ENCODE results near the gene MYL12B.
A peak's percentile ranks its signal among the peaks of the same experiment; 100 is the strongest.

The MYL12B gene

GRCh38 chr18:3235846-3236245, 26.1 kb upstream of the MYL12B start:
- no peak for DNase-seq (ENCODE audit: low read depth in 2 of 2)

- DNase-seq (ENCODE audit: low read depth in 2 of 2) = no peak
These were observed 25.5 kb upstream of the MYL12B start for GRCh38 chr18:3236470-3236869.

GRCh38 chr18:3238742-3239141, 23.2 kb upstream of the MYL12B start:
- no peak for DNase-seq (ENCODE audit: low read depth in 2 of 2)

GRCh38 chr18:3245185-3245564, 16.8 kb upstream of the MYL12B start:
- DNase-seq (ENCODE audit: low read depth in 2 of 2) = no peak

- peak; percentile 58 to 60 for DNase-seq (ENCODE audit: low read depth in 2 of 2)
These were observed 15.9 kb upstream of the MYL12B start for GRCh38 chr18:3245853-3246634.

- DNase-seq (ENCODE audit: low read depth in 2 of 2) = no peak
These were observed 15.2 kb upstream of the MYL12B start for GRCh38 chr18:3246635-3247239.

GRCh38 chr18:3247240-3248061, 14.5 kb upstream of the MYL12B start, which contains the start of gene MYL12A:
MYL12A (plus strand) TSS chr18:3247801; CDS start chr18:3253248, 5,447 bp downstream.
- peak; percentile 84 for DNase-seq (ENCODE audit: low read depth in 2 of 2)

GRCh38 chr18:3248062-3248657, 13.8 kb upstream of the MYL12B start:
- no peak for DNase-seq (ENCODE audit: low read depth in 2 of 2)

GRCh38 chr18:3248658-3249359, 13.1 kb upstream of the MYL12B start:
- no peak for DNase-seq (ENCODE audit: low read depth in 2 of 2)

GRCh38 chr18:3250237-3251107, 11.5 kb upstream of the MYL12B start:
- DNase-seq (ENCODE audit: low read depth in 2 of 2) = no peak

GRCh38 chr18:3251249-3251962, 10.5 kb upstream of the MYL12B start:
- no peak for DNase-seq (ENCODE audit: low read depth in 2 of 2)

GRCh38 chr18:3251963-3252277, 10.0 kb upstream of the MYL12B start:
- DNase-seq (ENCODE audit: low read depth in 2 of 2) = no peak

GRCh38 chr18:3252843-3253242, 9.1 kb upstream of the MYL12B start:
- no peak for DNase-seq (ENCODE audit: low read depth in 2 of 2)

- DNase-seq (ENCODE audit: low read depth in 2 of 2) = no peak
These were observed 7.2 kb upstream of the MYL12B start for GRCh38 chr18:3254725-3255124.

- DNase-seq (ENCODE audit: low read depth in 2 of 2) = no peak
These were observed 6.2 kb upstream of the MYL12B start for GRCh38 chr18:3255611-3256165.

- DNase-seq (ENCODE audit: low read depth in 2 of 2) = no peak
These were observed 5.0 kb upstream of the MYL12B start for GRCh38 chr18:3256693-3257626.

- DNase-seq (ENCODE audit: low read depth in 2 of 2) = no peak
These were observed 4.3 kb upstream of the MYL12B start for GRCh38 chr18:3257627-3258120.

- no peak for DNase-seq (ENCODE audit: low read depth in 2 of 2)
These were observed 949 bp upstream of the MYL12B start for GRCh38 chr18:3260995-3261372.
